Adrenal gland (tissue), 12 donors: ENCODE data around the gene SEMA7A. TPM values are rescaled to one million over a fixed set of nuclear protein-coding genes. Genes with fewer than 3 reads are reported as not detected.

Experiments used
- DNase-seq, 7 donors: peaks; one replicate each; pipeline ENCODE4 v3.0.0-alpha.2; 2019 to 2020
- H3K27ac ChIP-seq, 5 donors: fragments of 200-600 bp; sonication (generic) in 4 of 5; 1 replicate in 3 of 5; 2 replicates in 2 of 5; pipeline versions ENCODE4 v1.5.1 to v1.8.0; 2016 to 2020; ENCODE audit warnings: mild to moderate bottlenecking in 1 of 5
- H3K27me3 ChIP-seq: fragments of 200-600 bp; 2 replicates; pipeline ENCODE4 v1.8.0; 2021
- H3K36me3 ChIP-seq, 2 donors: fragments of 200-600 bp; replicated peaks in 1 of 2; 1 replicate in 1 of 2; 2 replicates in 1 of 2; pipeline versions ENCODE4 v1.5.1 to v1.8.0; 2018 to 2022
- H3K4me1 ChIP-seq, 2 donors: fragments of 200-600 bp; replicated peaks in 1 of 2; 1 replicate in 1 of 2; 2 replicates in 1 of 2; pipeline versions ENCODE4 v1.5.1 to v1.8.0; 2018 to 2021
- H3K4me3 ChIP-seq, 4 donors: fragments of 200-600 bp; sonication (generic) in 3 of 4; one replicate each; pipeline ENCODE4 v1.5.1; 2016 to 2018
- H3K9me3 ChIP-seq, 3 donors: fragments of 200-600 bp; sonication (generic) in 1 of 3; replicated peaks in 1 of 3; 1 replicate in 2 of 3; 2 replicates in 1 of 3; pipeline versions ENCODE4 v1.5.1 to v1.8.0; 2016 to 2021
- CTCF ChIP-seq, 6 experiments: fragments of 450-650 bp in 4 of 6; fragments of 200-600 bp in 2 of 6; sonication (generic) in 1 of 6; IDR thresholded peaks; 1 replicate in 5 of 6; 2 replicates in 1 of 6; pipeline versions ENCODE4 v1.5.1 to v1.8.0; 2016 to 2021; ENCODE audit warnings: antibody characterized with exemption in 6 of 6, mild to moderate bottlenecking in 2 of 6, moderate library complexity in 1 of 6
- POLR2A ChIP-seq, 2 donors: fragments of 450-650 bp; IDR thresholded peaks; one replicate each; pipeline ENCODE4 v1.6.1; 2017; ENCODE audit warnings: antibody characterized with exemption in 2 of 2, mild to moderate bottlenecking in 2 of 2, moderate library complexity in 1 of 2
- WGBS, 4 donors: extraction: QIAGEN DNeasy Blood & Tissue Kit in 2 of 4; methylation state at CpG; one replicate each; pipeline versions ENCODE4 v1.1.5 to v1.1.7; 2013 to 2017; 5-methylcytosine and 5-hydroxymethylcytosine counted together
- intact Hi-C, 2 donors: fragments of 100-400 bp; cut with DNase I; formaldehyde crosslinking; loops; one replicate each; pipeline versions ENCODE4 v1.14.1 to v1.15.0; 2022 to 2023
- polyA plus RNA-seq, 3 donors: library from polyadenylated mRNA; stranded (reverse); fragments of 200-250 nt in 2 of 3; fragments of 350-450 nt in 1 of 3; fragmentation: Illumina TruSeq in 1 of 3; extraction: RNeasy Lipid Tissue Mini Kit (QIAGEN cat#74804) in 1 of 3; gene quantifications; one replicate each; pipeline ENCODE4 v1.2.3, GENCODE V29; 2013 to 2014
- total RNA-seq, 9 donors: library from RNA; depleted of rRNA in 4 of 9; stranded (reverse); fragments of >200 nt in 4 of 9; fragments of 120-200 nt in 1 of 9; fragmentation: NEBNext Ultra II Directional in 1 of 9; extraction: Animal tissue kit (Norgen Biotek cat#: 25700) in 1 of 9; gene quantifications; one replicate each; pipeline versions ENCODE4 v1.1.0 to v1.2.4, GENCODE V29; 2013 to 2023
- donor health status: healthy with polysubstance abuse.
- donor health status: Bipolar disorder and iron deficiency.
- donor health status: DM: yes; HTN: yes; CAD: no.
- donor health status: DM: no; HTN: no; CAD: no.
- donor health status: DM: no; HTN: no; CAD: no.
- donor health status: DM: yes; HTN: yes; CAD: no.

SEMA7A gene
- total and polyA plus RNA-seq, 12 donors, result 1.3 to 32.0 (median 3.7) TPM

GRCh38 chr15:74441248-74441941 is 7.6 kb upstream of the SEMA7A start:
- Histone ChIP-seq H3K4me1 (no peaks in the 10 kb centered on the region), H3K27ac (no peak overlapping the region), H3K9me3 (no peaks in the 10 kb centered on the region), H3K4me3 (no peak overlapping the region), H3K36me3 (peaks cover 0 to 12% of the 10 kb centered on the region in 2 donors), H3K27me3 (no peaks in the 10 kb centered on the region)
- intact Hi-C loops, result loop anchor here in 1 of 2 donors (2.0 kb wide), 1 partner anchor 55 kb away; no protein-coding TSS in a partner anchor
- WGBS, 4 donors, result 81 to 90% (median 89%) methylated on average over 6 of the region's 6 CpGs
- TF ChIP-seq POLR2A (IDR thresholded peaks at IDR 0.05) (no peak), CTCF (IDR thresholded peaks at IDR 0.05) (no peak)
- DNase-seq, result peak in 1 of 7 donors; percentile 2

- intact Hi-C loops, result loop anchor here in 1 of 2 donors (2.0 kb wide), 1 partner anchor 56 kb away; no protein-coding TSS in a partner anchor
- no peak overlapping the region for H3K4me3 ChIP-seq
- no peaks in the 10 kb centered on the region for H3K27me3 ChIP-seq
- TF ChIP-seq CTCF (IDR thresholded peaks at IDR 0.05) (peak; percentile 87 to 96 (median 96)), POLR2A (IDR thresholded peaks at IDR 0.05) (no peak)
- H3K4me1 ChIP-seq, result peaks cover 0 to 7% of the 10 kb centered on the region in 2 donors
- no peaks in the 10 kb centered on the region for H3K36me3 ChIP-seq
- H3K27ac ChIP-seq, result no peak overlapping the region
- H3K9me3 ChIP-seq, result no peaks in the 10 kb centered on the region
- peak; percentile 68 to 89 (median 78) for DNase-seq
- 0% methylated on average over 1 to 2 of the region's 2 CpGs for WGBS, 4 donors
Observed at GRCh38 chr15:74438721-74439316, 5.1 kb upstream of the SEMA7A start.

- intact Hi-C loops, result loop anchor here in 1 of 2 donors (2.0 kb wide), 1 partner anchor 55 kb away; no protein-coding TSS in a partner anchor
- TF ChIP-seq POLR2A (IDR thresholded peaks at IDR 0.05) (no peak), CTCF (IDR thresholded peaks at IDR 0.05) (no peak)
Observed at GRCh38 chr15:74438206-74438605, 4.4 kb upstream of the SEMA7A start.

GRCh38 chr15:74434263-74435136 is 742 bp upstream of the SEMA7A start:
- Histone ChIP-seq H3K36me3 (no peaks in the 10 kb centered on the region), H3K27ac (peak overlapping the region in 2 of 5 donors; percentile 62 to 80), H3K27me3 (no peaks in the 10 kb centered on the region), H3K4me1 (peaks cover 13 to 20% of the 10 kb centered on the region in 2 donors), H3K9me3 (no peaks in the 10 kb centered on the region), H3K4me3 (peak overlapping the region in 2 of 4 donors; percentile 53 to 98)
- peak in 2 of 7 donors; percentile 15 for DNase-seq
- 67 to 74% (median 71%) methylated on average over 12 to 16 of the region's 16 CpGs for WGBS, 4 donors
- TF ChIP-seq CTCF (IDR thresholded peaks at IDR 0.05), result no peak
- TF ChIP-seq POLR2A (IDR thresholded peaks at IDR 0.05), result no peak
- intact Hi-C loops, result no loop called here

More at GRCh38 chr15:74438206-74438605, 4.4 kb upstream of the SEMA7A start:
- Histone ChIP-seq H3K36me3 (no peaks in the 10 kb centered on the region), H3K4me3 (no peak overlapping the region), H3K4me1 (peaks cover 1 to 9% of the 10 kb centered on the region in 2 donors), H3K9me3 (no peaks in the 10 kb centered on the region), H3K27ac (no peak overlapping the region), H3K27me3 (no peaks in the 10 kb centered on the region)
- WGBS, 4 donors, result 39 to 53% (median 50%) methylated on average over 2 of the region's 2 CpGs
- no peak for DNase-seq
